Panc1 (cell line): ENCODE measurements around the gene TNFSF11. TPM values are rescaled to one million over a fixed set of nuclear protein-coding genes. Genes with fewer than 3 reads are reported as not detected.

Source experiments
- ATAC-seq: fragments of 200-7000 bp; cut with Tn5 transposase; 2 replicates; pipeline ENCODE4 v1.9.1; 2020; ENCODE audit warnings: mild to moderate bottlenecking, moderate library complexity
- BruUV-seq: library from RNA; stranded (reverse); fragments of 400-500 nt; replicated peaks from 2 replicates; lab custom pipeline; 2021; lab: Mats Ljungman, UMichigan
- CTCF ChIA-PET: fragments of 300-600 bp; sonication (Branson Sonifier 250); formaldehyde crosslinking; loops from one replicate; lab custom pipeline; 2022; ENCODE audit warnings: antibody characterized with exemption; lab: Charles Lee
- POLR2A ChIA-PET: fragments of 300-600 bp; sonication (Branson Sonifier 250); formaldehyde crosslinking; loops from one replicate; lab custom pipeline; 2022; ENCODE audit warnings: antibody characterized with exemption; lab: Charles Lee
- DNase-seq: peaks from one replicate; pipeline ENCODE4 v3.0.0-alpha.2; 2010; ENCODE audit warnings: low read depth, low spot score
- H3K27ac ChIP-seq: 2 replicates; pipeline ENCODE4 v1.5.1; 2011; ENCODE audit warnings: mild to moderate bottlenecking, low read length, inconsistent platforms
- H3K27me3 ChIP-seq: fragments of 200-500 bp; sonication (Bioruptor generic); 2 replicates; pipeline ENCODE4 v1.6.0; 2014; ENCODE audit warnings: low read length, inconsistent platforms; ENCODE audit not compliant: control insufficient read depth, insufficient read depth
- H3K36me3 ChIP-seq: fragments of 200-500 bp; sonication (Bioruptor generic); 2 replicates; pipeline ENCODE4 v1.5.1; 2014; ENCODE audit warnings: inconsistent platforms, mild to moderate bottlenecking, low read length, moderate library complexity; ENCODE audit not compliant: control insufficient read depth, insufficient read depth
- H3K4me1 ChIP-seq: 2 replicates; pipeline ENCODE4 v1.5.1; 2011; ENCODE audit warnings: inconsistent platforms, mild to moderate bottlenecking, low read length, moderate library complexity; ENCODE audit not compliant: control insufficient read depth, insufficient read depth
- H3K4me3 ChIP-seq, 2 experiments: 2 replicates each; pipeline ENCODE4 v1.5.1; 2011 to 2012; ENCODE audit warnings: low read depth in 2 of 2, low read length in 2 of 2, mild to moderate bottlenecking in 2 of 2, inconsistent platforms in 1 of 2, moderate library complexity in 1 of 2
- H3K9me3 ChIP-seq: fragments of 200-500 bp; sonication (Bioruptor generic); 2 replicates; pipeline ENCODE4 v1.5.1; 2014; ENCODE audit warnings: low read depth, mild to moderate bottlenecking, inconsistent platforms, low read length, moderate library complexity; ENCODE audit not compliant: control insufficient read depth, insufficient read depth
- CTCF ChIP-seq: fragments of 450-650 bp; IDR thresholded peaks from 2 replicates; pipeline ENCODE4 v1.5.1; 2017; ENCODE audit warnings: mild to moderate bottlenecking
- POLR2AphosphoS5 ChIP-seq: IDR thresholded peaks from 2 replicates; pipeline ENCODE4 v1.6.1; 2012; ENCODE audit warnings: mild to moderate bottlenecking, low read depth, low read length, moderate library complexity
- REST ChIP-seq, 2 experiments: IDR thresholded peaks; 2 replicates each; pipeline ENCODE4 v1.6.1; 2011 to 2012; ENCODE audit warnings: low read depth in 2 of 2, control low read depth in 1 of 2, low read length in 1 of 2, mild to moderate bottlenecking in 1 of 2, moderate library complexity in 1 of 2; ENCODE audit not compliant: insufficient read depth in 1 of 2
- SIN3A ChIP-seq: IDR thresholded peaks from 2 replicates; pipeline ENCODE4 v1.6.1; 2012; ENCODE audit warnings: low read depth, mild to moderate bottlenecking, low read length, moderate library complexity, borderline replicate concordance; ENCODE audit not compliant: insufficient read depth
- TCF7L2 ChIP-seq: IDR thresholded peaks from 2 replicates; pipeline ENCODE4 v1.6.1; 2011; ENCODE audit warnings: mild to moderate bottlenecking, low read depth, low read length, inconsistent platforms
- in situ Hi-C: cut with HindIII; loops from 2 replicates; pipeline ENCODE4 v1.10.0; 2016; ENCODE audit warnings: low sequenced_read_pairs, low pct_unique_long_range_greater_than_20kb
- intact Hi-C: fragments of 100-400 bp; cut with micrococcal nuclease; formaldehyde crosslinking; loops from one replicate; pipeline ENCODE4 v1.10.0; 2022; ENCODE audit not compliant: unreplicated experiment
- total RNA-seq: library from RNA; stranded (reverse); gene quantifications from one replicate; pipeline ENCODE4 v1.2.1, GENCODE V29; 2021; ENCODE audit not compliant: unreplicated experiment

TNFSF11 gene
- total RNA-seq, 1 experiment from 2014 or later, result not detected

- no peaks in the 10 kb centered on the region for H3K4me1 ChIP-seq
These were observed 78.9 kb downstream of the TNFSF11 start for GRCh38 chr13:42652642-42653415.

GRCh38 chr13:42653679-42654078, 79.7 kb downstream of the TNFSF11 start:
- Histone ChIP-seq H3K9me3 (no peaks in the 10 kb centered on the region), H3K27ac (no peak overlapping the region), H3K4me3 (no peak overlapping the region), H3K36me3 (no peaks in the 10 kb centered on the region), H3K27me3 (no peaks in the 10 kb centered on the region), H3K4me1 (no peaks in the 10 kb centered on the region)
- in situ Hi-C loops, result no loop called here
- DNase-seq, result no peak
- no peak for TF ChIP-seq CTCF
- no peak for TF ChIP-seq SIN3A
- TF ChIP-seq POLR2AphosphoS5, result no peak
- TF ChIP-seq TCF7L2, result no peak
- TF ChIP-seq REST (IDR thresholded peaks at IDR 0.05; ENCODE audit: insufficient read depth in 1 of 2, low read depth in 2 of 2, low read length in 1 of 2), result no peak
- no TSS peak for BruUV-seq
- CTCF ChIA-PET, result no interaction called here
- ATAC-seq, result no peak
- intact Hi-C loops, result no loop called here
- POLR2A ChIA-PET, result no interaction called here

More at GRCh38 chr13:42652642-42653415, 78.9 kb downstream of the TNFSF11 start:
- no peak overlapping the region for H3K27ac ChIP-seq
- TF ChIP-seq REST (IDR thresholded peaks at IDR 0.05; ENCODE audit: insufficient read depth in 1 of 2, low read depth in 2 of 2, low read length in 1 of 2) (no peak), CTCF (no peak), POLR2AphosphoS5 (no peak), TCF7L2 (no peak), SIN3A (no peak)
- ATAC-seq (no peak), DNase-seq (no peak)
- no peak overlapping the region for H3K4me3 ChIP-seq
- POLR2A ChIA-PET, result no interaction called here
- intact Hi-C loops (no loop called here), in situ Hi-C loops (no loop called here)
- no peaks in the 10 kb centered on the region for H3K27me3 ChIP-seq
- no peaks in the 10 kb centered on the region for H3K36me3 ChIP-seq
- no peaks in the 10 kb centered on the region for H3K9me3 ChIP-seq
- CTCF ChIA-PET, result no interaction called here
- no TSS peak for BruUV-seq
